ENCODE data around the gene ZNF213.

GRCh38 chr16:3118204-3118790 lies 16.5 kb upstream of the ZNF213 start:
- TF ChIP-seq YY1 (IDR thresholded peaks at IDR 0.05; ENCODE audit: insufficient read depth, insufficient read length) (no peak), ZNF274 (IDR thresholded peaks at IDR 0.05; ENCODE audit: low read depth, low read length) (no peak), SUZ12 (IDR thresholded peaks at IDR 0.05; ENCODE audit: extremely low read depth, insufficient read depth, insufficient read length) (no peak)

Data from NT2/D1 (cell line).